NCI-H2029 (cell line): ENCODE data around the gene PSMB2.
"Not testable (repeated sequence)": the region's sequence is repeated elsewhere in the genome, so short reads cannot be mapped to it uniquely, and the experiment has no call there.

Source experiments
- DNase-seq: peaks from one replicate; lab custom pipeline; 2025; lab: John Stamatoyannopoulos, UW

Gene PSMB2

GRCh38 chr1:35641233-35641866 is at the start of gene PSMB2:
TSS of gene PSMB2 (minus strand) at chr1:35641526. CDS start at chr1:35641432, 94 bp downstream.
- DNase-seq, result peak; percentile 94

- no peak for DNase-seq
Measured at GRCh38 chr1:35691080-35691479, 49.8 kb upstream of the PSMB2 start.

- not testable (repeated sequence) for DNase-seq
Measured at GRCh38 chr1:35690103-35690502, 48.8 kb upstream of the PSMB2 start.

DNA sequence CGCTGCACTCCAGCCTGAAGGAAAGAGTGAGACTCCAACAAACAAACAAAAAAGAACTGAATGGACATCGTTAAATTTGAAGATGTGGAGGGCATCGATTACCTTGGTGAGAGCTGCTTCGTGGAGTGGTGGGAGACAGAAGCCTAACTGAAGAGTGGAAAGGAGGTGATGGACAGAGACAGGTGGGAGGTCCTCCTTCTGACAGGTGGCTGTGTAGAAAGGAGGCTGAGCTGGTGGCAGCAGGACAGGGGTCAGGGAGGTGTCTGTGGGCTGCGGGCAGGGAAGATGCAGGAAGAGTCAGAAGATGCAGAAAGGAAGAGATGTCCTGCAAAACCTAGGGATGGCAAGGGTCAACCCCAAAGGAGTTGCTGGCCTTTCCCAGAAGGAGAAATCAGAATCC is 46.8 kb upstream of the PSMB2 start:
- DNase-seq, result no peak

- no peak for DNase-seq
Measured at GRCh38 chr1:35683012-35683411, 41.7 kb upstream of the PSMB2 start.

- DNase-seq, result no peak
Measured at GRCh38 chr1:35680271-35680670, 38.9 kb upstream of the PSMB2 start.

- DNase-seq, result no peak
Measured at GRCh38 chr1:35675773-35676172, 34.4 kb upstream of the PSMB2 start.

- DNase-seq, result no peak
Measured at GRCh38 chr1:35674111-35674510, 32.8 kb upstream of the PSMB2 start.

DNA sequence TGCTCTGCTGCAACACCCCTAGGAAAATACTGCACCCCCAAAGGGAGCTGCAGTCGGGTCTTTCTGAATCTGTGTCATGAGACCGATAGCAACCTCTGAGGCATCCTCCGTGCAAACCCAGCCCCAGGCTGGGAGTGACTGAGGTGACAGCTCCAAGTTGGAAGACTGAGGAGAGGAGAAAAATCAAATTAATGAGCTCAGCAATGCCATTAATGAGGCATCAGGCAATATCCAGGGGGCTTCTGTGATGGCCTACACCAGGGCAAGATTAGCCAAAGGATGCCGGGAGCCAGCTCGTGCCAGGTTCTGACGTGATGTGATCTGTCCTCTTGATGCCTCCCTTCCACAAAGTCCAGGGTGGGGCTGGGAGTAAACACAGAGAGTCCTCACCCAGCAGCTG is 30.8 kb upstream of the PSMB2 start:
- DNase-seq, result no peak

- no peak for DNase-seq
Measured at GRCh38 chr1:35668506-35668905, 27.2 kb upstream of the PSMB2 start.

- DNase-seq, result no peak
Measured at GRCh38 chr1:35666916-35667315, 25.6 kb upstream of the PSMB2 start.

DNA sequence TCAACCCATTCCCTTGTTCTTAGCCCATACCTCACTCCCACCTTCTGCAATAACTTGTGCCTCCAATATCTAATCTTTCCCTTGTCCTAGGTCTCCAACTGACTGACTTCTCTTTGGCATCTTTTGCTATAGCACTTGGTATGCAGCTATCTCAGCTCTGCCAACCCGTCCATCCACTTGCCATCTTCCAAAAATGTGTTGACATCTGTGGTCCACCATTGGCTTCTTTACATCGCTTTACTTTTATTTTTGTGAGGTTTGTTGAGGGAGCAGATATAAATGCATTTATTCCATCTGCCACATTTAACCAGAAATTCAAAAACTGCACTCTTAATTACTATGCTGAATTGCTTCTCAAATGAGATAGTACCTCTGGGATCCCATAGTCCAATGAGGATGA is 24.9 kb upstream of the PSMB2 start:
- DNase-seq, result no peak

GRCh38 chr1:35663434-35663833 is 22.1 kb upstream of the PSMB2 start:
- no peak for DNase-seq

GRCh38 chr1:35661474-35661795 is 20.1 kb upstream of the PSMB2 start:
- DNase-seq, result no peak

GRCh38 chr1:35660581-35661473 is 19.5 kb upstream of the PSMB2 start:
- no peak for DNase-seq

- no peak for DNase-seq
Measured at GRCh38 chr1:35659589-35659988, 18.3 kb upstream of the PSMB2 start.

- no peak for DNase-seq
Measured at GRCh38 chr1:35657851-35658250, 16.5 kb upstream of the PSMB2 start.

DNA sequence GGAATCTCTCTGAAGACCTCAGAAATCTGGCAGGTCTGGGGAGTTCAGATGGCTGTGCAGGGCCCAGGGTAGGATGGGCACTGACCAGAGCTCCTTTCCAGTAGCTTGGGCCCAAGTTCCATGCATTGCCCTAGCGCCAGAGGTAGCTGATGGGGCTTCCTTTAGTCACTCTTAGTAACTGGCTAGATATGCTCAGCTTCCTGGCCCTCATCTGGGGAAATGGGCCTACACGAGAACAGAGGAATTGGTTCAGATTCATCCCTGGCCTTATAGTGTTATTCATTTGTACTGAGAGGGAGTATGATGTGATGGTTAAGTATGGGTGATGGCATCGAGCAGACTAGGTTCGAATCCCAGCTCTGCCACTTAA is 15.5 kb upstream of the PSMB2 start:
- DNase-seq, result no peak

DNA sequence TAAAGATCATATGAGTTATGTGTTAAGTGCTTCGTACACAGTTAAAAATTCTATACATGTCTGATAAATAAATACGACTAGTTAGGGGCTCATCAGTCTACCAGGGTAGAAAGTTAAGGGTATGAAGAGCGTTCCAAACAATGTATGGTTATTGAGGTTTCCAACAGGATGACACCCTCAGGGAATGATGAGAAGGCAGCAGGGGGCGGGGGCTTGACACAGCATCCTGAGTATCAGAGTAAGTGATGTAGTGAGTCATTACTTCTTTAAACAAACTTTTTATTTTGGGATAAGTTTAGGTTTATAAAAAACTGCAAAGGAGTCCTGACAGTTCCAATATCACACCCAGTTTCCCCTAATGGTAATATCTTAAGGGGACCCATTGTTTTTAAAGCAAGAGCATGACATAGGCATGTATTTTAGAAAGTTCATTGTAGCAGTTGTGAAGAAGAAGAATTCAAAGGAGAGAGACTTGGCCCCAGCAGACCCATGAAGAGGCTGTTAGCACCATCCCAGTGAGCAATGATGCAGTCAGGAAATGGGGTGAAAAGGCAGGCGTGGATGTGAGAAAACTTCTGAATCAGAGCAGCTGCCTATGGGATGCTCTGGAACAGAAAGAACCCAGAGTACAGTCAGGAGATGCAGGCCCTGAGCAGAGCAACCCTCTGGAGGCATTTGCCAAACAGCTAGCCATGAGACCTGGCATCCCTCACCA is 15.0 kb upstream of the PSMB2 start:
- no peak for DNase-seq

DNA sequence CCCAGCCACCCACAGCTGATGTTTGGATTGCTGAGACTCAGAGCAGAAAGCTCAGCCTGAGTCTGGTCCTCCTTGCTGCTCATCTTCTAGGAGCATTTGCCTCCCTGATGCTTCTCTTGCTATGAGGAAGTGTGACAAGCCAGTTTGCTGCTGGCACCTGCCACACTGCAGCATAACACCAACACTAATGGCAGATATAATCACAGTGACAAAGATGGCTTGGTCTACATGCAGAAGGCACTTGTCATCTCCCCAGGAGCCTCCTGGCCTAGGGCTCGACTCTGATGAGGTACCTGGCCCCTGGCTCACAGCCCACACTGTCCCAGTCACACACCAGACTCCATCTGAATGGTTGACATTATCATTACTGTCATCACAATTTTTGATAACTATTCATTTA is 13.9 kb upstream of the PSMB2 start:
- no peak for DNase-seq

GRCh38 chr1:35650416-35650815 is 9.1 kb upstream of the PSMB2 start:
- peak; percentile 24 for DNase-seq

DNA sequence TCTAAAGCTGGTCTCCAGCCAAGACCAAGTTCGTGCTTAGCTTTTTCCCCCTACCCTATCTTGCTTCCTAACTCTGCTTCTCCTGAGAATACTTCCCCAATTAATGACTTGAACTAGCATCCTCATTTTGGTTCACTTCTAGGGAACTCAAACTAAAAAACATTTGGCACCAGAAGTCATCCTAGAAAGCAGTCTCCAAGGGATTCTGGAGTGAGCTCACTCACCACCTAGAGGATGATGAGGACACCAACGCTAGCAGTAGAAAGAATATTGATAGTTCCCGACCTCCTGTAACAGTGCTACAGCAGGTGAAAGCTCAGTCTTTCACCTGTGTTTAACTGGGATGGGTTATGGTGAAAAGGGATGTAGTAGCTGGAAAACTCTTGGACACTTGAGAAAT is 4.7 kb upstream of the PSMB2 start:
- no peak for DNase-seq

GRCh38 chr1:35644204-35644603 is 2.9 kb upstream of the PSMB2 start:
- DNase-seq, result no peak
